Testis (tissue), 2 donors: ENCODE measurements around the gene STK40.

Source experiments
- POLR2A ChIP-seq: fragments of 450-650 bp; IDR thresholded peaks from one replicate; pipeline ENCODE4 v1.6.1; 2017; ENCODE audit warnings: antibody characterized with exemption, mild to moderate bottlenecking, moderate library complexity
- TF ChIP-seq, protein P1 (sequence below), 3 experiments: fragments of 450-650 bp in 2 of 3; fragments of 200-600 bp in 1 of 3; sonication (generic) in 1 of 3; IDR thresholded peaks; one replicate each; pipeline ENCODE4 v1.5.1; 2016 to 2019; ENCODE audit warnings: antibody characterized with exemption in 3 of 3, mild to moderate bottlenecking in 2 of 3, moderate library complexity in 1 of 3

DNA sequence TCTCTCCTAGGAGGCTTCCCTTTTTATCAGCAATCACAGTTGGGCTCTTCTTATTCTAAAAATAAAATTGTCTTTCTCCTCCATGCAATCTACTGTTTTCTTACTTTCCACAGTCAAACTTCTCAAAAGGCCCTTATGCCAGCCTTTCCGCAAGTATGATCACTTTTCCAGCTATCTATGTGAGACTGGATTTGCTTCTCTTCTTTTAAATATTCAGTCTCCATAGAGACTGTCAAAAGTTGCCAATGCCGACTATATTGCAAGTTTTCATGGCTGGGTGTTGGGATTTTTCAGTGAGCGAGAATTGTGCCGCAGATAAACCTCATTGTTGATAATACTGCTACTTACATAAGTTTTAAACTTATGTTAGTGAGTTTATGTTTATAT is 16.8 kb upstream of the STK40 start:
- TF ChIP-seq, protein P1, sequence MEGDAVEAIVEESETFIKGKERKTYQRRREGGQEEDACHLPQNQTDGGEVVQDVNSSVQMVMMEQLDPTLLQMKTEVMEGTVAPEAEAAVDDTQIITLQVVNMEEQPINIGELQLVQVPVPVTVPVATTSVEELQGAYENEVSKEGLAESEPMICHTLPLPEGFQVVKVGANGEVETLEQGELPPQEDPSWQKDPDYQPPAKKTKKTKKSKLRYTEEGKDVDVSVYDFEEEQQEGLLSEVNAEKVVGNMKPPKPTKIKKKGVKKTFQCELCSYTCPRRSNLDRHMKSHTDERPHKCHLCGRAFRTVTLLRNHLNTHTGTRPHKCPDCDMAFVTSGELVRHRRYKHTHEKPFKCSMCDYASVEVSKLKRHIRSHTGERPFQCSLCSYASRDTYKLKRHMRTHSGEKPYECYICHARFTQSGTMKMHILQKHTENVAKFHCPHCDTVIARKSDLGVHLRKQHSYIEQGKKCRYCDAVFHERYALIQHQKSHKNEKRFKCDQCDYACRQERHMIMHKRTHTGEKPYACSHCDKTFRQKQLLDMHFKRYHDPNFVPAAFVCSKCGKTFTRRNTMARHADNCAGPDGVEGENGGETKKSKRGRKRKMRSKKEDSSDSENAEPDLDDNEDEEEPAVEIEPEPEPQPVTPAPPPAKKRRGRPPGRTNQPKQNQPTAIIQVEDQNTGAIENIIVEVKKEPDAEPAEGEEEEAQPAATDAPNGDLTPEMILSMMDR (IDR thresholded peaks at IDR 0.05), result no peak
- TF ChIP-seq POLR2A, result no peak
